ENCODE data around the gene FLRT2. TPM values are rescaled to one million over a fixed set of nuclear protein-coding genes. Genes with fewer than 3 reads are reported as not detected.

Gene FLRT2
- total and polyA plus RNA-seq, 7 donors, result 0.60 to 13.0 (median 3.0) TPM

DNA sequence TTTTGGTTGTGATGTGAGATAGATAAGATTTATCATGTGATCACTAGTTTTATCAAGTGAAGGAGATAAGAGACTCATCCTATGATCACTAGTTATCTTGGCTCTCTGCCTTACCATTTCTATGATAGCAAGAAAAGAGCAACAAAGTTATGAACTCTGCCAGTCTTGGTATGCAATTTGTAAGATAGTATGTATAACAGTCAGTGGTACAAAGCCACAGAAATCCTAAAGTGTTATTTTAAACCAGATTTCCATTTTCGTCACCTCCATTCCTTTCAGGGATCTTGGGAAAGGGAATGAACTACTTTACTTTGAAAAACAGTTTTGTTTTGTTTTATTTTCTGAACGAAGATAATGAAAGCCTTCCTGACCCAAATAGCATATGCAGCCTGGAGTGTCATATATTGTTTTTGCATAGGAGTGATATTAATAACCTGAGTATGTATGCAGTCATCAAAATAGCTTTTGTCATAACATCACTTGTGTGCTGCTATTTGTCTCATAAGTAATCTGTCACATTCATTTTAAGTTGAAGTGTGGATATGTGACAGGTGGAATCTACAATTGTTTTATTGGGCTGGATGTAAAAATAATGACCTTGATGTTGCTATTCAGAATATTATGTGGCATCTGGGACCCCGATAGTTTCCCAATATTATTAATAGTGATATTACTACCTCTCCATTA, 35.0 kb downstream of the FLRT2 start:
- no peaks in the 10 kb centered on the region for H3K9me3 ChIP-seq
- no peaks in the 10 kb centered on the region for H3K36me3 ChIP-seq
- no peak for DNase-seq
- H3K27me3 ChIP-seq, result no peaks in the 10 kb centered on the region
- H3K27ac ChIP-seq, result no peak overlapping the region
- no peak overlapping the region for H3K4me3 ChIP-seq
- intact Hi-C loops (cut with DNase I), result no loop called here
- peaks cover 0 to 5% (median 0%) of the 10 kb centered on the region in 4 donors for H3K4me1 ChIP-seq
- 69 to 89% methylated on average over 3 of the region's 3 CpGs for WGBS, 2 donors
- no peak for TF ChIP-seq POLR2A (IDR thresholded peaks at IDR 0.05)
- no peak for TF ChIP-seq POLR2AphosphoS5 (IDR thresholded peaks at IDR 0.05)
- TF ChIP-seq, protein P1, sequence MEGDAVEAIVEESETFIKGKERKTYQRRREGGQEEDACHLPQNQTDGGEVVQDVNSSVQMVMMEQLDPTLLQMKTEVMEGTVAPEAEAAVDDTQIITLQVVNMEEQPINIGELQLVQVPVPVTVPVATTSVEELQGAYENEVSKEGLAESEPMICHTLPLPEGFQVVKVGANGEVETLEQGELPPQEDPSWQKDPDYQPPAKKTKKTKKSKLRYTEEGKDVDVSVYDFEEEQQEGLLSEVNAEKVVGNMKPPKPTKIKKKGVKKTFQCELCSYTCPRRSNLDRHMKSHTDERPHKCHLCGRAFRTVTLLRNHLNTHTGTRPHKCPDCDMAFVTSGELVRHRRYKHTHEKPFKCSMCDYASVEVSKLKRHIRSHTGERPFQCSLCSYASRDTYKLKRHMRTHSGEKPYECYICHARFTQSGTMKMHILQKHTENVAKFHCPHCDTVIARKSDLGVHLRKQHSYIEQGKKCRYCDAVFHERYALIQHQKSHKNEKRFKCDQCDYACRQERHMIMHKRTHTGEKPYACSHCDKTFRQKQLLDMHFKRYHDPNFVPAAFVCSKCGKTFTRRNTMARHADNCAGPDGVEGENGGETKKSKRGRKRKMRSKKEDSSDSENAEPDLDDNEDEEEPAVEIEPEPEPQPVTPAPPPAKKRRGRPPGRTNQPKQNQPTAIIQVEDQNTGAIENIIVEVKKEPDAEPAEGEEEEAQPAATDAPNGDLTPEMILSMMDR (IDR thresholded peaks at IDR 0.05), result no peak
- no peak for TF ChIP-seq EP300 (IDR thresholded peaks at IDR 0.05)

DNA sequence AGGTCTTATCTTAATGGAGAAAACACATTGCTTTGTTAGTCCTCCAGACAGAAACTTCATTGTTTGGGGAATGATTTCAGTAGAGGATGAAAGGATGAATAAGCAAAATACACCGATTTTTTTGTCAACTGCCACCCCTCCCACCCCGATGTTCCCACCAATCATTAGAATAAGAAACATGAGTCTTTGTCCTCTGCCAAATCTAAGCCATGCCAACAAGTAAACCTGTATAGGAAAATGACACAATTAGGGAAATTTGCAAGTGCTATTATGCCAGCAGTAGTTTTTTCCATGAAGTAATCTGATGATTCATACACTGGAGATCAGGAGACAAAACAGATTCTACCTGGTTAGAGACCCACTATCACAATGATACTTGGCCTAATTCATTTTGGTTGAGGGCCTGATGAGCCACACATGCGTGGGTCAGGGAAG, 35.9 kb downstream of the FLRT2 start:
- Histone ChIP-seq H3K9me3 (no peaks in the 10 kb centered on the region), H3K36me3 (no peaks in the 10 kb centered on the region), H3K27me3 (no peaks in the 10 kb centered on the region), H3K4me3 (no peak overlapping the region), H3K4me1 (peaks cover 0 to 5% (median 0%) of the 10 kb centered on the region in 4 donors), H3K27ac (peak overlapping the region in 2 of 4 donors; percentile 18 to 40)
- no peak for TF ChIP-seq EP300 (IDR thresholded peaks at IDR 0.05)
- no peak for TF ChIP-seq POLR2A (IDR thresholded peaks at IDR 0.05)
- TF ChIP-seq POLR2AphosphoS5 (IDR thresholded peaks at IDR 0.05), result peak in 2 of 4 donors; percentile 10 to 44
- TF ChIP-seq, protein P1 (IDR thresholded peaks at IDR 0.05), result no peak
- intact Hi-C loops (cut with DNase I), result no loop called here
- no peak for DNase-seq
- 75 to 83% methylated on average over 3 of the region's 3 CpGs for WGBS, 2 donors

DNA sequence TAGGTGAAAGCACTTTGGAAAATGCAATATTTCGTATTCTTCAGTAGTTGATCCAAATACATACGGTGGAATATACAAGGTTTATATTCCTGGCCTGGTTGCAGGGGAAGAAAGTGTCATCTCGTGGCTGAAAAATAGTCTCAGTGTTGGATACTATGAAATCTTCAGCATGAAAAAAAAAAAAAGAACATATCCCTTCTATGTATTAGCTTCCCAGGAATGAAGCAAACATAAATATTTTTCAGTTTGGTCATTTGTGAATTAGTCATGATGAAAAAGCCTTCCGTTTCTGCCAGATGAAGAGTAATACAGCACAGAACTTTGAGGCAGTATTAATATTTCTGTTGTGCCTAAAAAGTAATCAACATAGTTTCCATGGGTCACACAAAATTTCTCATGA, 36.7 kb downstream of the FLRT2 start:
- Histone ChIP-seq H3K4me3 (no peak overlapping the region), H3K9me3 (no peaks in the 10 kb centered on the region), H3K27me3 (no peaks in the 10 kb centered on the region), H3K36me3 (no peaks in the 10 kb centered on the region), H3K27ac (no peak overlapping the region), H3K4me1 (peaks cover 0 to 5% (median 0%) of the 10 kb centered on the region in 4 donors)
- no peak for TF ChIP-seq POLR2AphosphoS5 (IDR thresholded peaks at IDR 0.05)
- TF ChIP-seq POLR2A (IDR thresholded peaks at IDR 0.05), result no peak
- TF ChIP-seq, protein P1 (IDR thresholded peaks at IDR 0.05), result no peak
- TF ChIP-seq EP300 (IDR thresholded peaks at IDR 0.05), result no peak
- intact Hi-C loops (cut with DNase I), result no loop called here
- DNase-seq, result no peak
- 64 to 71% methylated on average over 3 to 4 of the region's 4 CpGs for WGBS, 2 donors

DNA sequence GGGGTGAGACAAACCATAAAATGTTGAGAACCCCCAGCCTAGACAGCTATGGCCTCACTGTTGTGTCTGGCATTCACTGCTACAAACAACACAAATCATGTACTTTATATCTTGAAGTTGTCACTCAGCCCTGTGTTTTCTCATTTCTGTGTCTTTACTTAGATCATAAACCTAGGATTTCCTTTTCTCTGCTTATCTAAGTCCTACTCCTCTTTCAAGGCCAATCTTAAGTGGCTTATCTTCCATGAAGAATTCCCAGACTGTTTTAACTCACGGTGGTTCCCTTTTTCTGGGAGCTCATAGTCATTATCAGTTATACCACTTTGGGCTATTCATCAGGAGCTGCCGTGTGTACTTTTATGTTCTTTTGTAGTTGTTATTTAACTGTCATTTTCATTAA, 42.1 kb downstream of the FLRT2 start:
- no peaks in the 10 kb centered on the region for H3K9me3 ChIP-seq
- WGBS, 2 donors, result 35 to 59% methylated on average over 2 of the region's 2 CpGs
- H3K27me3 ChIP-seq, result no peaks in the 10 kb centered on the region
- intact Hi-C loops (cut with DNase I), result no loop called here
- DNase-seq, result no peak
- no peak overlapping the region for H3K27ac ChIP-seq
- no peak overlapping the region for H3K4me3 ChIP-seq
- H3K36me3 ChIP-seq, result no peaks in the 10 kb centered on the region
- H3K4me1 ChIP-seq, result no peaks in the 10 kb centered on the region
- TF ChIP-seq, protein P1 (IDR thresholded peaks at IDR 0.05), result no peak
- TF ChIP-seq POLR2A (IDR thresholded peaks at IDR 0.05) (no peak), POLR2AphosphoS5 (IDR thresholded peaks at IDR 0.05) (no peak), EP300 (IDR thresholded peaks at IDR 0.05) (no peak)

DNA sequence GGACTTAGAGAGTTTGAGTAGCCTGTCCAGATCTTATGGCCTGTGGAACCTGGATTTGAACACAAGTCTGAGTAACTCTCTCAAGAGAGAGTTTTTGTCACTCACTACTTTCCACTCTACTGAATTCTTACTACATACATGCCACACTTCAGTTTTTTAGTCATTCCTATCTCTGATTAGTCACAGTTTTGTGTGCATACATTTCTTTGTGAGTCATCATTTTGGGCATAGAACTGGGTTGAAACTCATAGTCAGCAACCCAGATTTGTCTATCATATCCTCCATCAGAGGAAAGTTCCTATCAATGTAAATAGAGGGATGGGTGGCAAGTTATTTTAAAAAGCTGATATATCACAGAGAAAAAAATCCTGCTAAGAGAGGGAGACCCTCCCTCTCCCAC, 42.9 kb downstream of the FLRT2 start:
- no peaks in the 10 kb centered on the region for H3K9me3 ChIP-seq
- no peaks in the 10 kb centered on the region for H3K36me3 ChIP-seq
- TF ChIP-seq, protein P1 (IDR thresholded peaks at IDR 0.05), result no peak
- TF ChIP-seq POLR2AphosphoS5 (IDR thresholded peaks at IDR 0.05), result no peak
- no peak for TF ChIP-seq POLR2A (IDR thresholded peaks at IDR 0.05)
- no peak for TF ChIP-seq EP300 (IDR thresholded peaks at IDR 0.05)
- no peak for DNase-seq
- H3K4me3 ChIP-seq, result no peak overlapping the region
- no peaks in the 10 kb centered on the region for H3K4me1 ChIP-seq
- no peaks in the 10 kb centered on the region for H3K27me3 ChIP-seq
- H3K27ac ChIP-seq, result no peak overlapping the region
- intact Hi-C loops (cut with DNase I), result no loop called here
